Activated naive CD4-positive, alpha-beta T cell treated with anti-CD3 and anti-CD28 coated beads, Interleukin-2, amount 50 U/mL, for 16 hours (primary cell): Measurements from ENCODE around the gene SYMPK.

ENCODE experiments used
- DNase-seq: peaks from one replicate; pipeline ENCODE4 v3.0.0-alpha.2; 2020

SYMPK gene

DNA sequence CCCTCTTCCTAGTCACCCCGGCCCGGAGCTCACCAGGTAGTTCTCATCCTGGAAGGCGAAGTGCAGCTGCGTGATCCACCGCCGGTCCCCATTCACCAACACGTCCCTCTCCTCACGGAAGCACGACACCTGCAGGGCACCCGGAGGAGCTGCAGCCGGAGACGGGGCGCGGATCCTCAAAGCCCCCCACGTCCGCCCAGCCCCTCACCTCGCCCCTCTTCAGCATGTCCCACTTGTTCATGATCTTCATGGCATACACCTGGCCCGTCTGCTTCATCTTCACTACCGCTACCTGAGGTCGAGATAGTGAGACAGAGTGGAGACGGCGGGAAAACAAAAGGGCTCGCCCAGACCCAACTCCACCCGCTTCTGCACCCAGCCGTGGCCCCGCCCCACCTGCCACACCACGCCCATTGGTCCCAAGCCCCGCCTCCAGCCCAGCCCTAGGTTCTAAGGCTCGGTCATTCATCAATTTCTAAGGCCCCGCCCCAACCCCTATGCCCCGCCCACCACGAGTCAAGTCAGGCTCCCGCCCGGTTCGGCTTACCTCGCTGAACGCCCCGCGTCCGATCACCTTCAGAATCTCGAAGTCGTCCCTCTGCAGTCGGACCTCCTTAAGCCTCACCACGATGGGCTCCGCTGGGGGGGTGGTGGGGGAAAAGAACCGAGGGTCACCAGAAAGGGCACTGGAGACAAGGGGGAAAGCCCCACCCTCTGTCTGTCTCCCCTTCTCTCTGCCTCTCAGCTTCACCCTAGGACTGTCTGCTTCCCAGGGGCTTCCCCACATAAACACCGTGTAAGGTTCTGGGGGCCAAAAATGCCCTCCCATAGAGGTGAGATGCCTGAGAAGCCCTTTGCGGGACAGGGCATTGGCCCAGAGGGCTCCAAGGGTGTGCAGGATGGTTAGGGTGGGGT, 83.5 kb downstream of the SYMPK start:
- DNase-seq = peak; percentile 85

DNA sequence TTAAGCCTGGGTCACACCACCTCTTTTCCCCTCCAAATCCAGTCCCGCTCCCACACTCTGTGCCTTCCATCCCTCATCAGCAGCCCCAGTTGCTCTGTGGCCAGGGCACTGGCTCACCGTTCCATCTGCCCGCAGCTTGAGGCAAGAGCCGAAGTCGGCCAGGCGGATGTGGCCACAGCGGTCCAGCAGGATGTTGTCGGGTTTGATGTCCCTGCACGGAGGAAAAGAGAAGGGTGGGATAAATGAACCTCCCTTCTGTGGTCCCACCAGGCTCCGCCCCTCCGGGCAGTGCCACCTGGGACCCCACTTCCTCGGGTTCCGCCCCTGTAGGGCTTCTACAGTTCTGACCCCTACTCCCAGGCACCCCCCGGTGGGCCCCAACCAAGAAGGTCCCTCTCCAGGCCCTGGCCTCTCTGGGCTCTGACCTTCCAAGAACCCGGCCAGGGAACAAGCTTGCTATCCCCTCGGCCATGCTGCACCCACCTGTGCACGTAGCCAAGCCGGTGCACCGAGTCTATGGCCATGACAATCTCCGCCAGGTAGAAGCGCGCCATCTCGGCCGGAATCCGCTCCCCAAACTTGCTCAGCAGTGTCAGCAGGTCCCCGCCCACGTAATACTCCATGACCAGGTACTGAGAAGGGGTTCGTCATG, 84.8 kb downstream of the SYMPK start:
- no peak for DNase-seq

DNA sequence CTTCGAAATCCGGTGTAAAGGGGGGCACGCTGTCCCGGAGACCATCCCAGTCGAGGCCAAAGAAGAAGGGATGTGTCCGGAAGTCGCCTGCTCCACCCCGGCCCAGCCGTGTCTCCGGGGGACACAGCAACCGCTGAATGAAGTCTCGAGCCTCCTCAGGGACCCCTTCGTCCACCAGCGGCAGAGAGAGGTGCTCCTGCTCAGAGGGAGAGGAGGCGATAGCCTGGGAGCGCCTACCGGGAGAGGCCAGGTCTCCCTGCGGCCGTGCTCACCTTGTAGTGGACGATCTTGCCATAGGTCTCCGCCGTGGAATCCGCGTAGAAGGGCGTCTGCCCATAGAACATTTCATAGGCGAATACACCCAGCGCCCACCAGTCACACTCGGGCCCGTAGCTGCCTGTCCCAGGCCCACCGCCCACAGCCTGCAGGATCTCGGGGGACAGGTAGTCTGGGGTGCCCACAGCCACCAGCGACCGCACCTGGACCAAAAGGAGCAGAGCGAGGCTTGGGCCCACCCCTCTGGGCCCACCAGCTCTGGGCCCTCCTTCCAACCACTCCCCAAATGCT, 85.5 kb downstream of the SYMPK start:
- no peak for DNase-seq

DNA sequence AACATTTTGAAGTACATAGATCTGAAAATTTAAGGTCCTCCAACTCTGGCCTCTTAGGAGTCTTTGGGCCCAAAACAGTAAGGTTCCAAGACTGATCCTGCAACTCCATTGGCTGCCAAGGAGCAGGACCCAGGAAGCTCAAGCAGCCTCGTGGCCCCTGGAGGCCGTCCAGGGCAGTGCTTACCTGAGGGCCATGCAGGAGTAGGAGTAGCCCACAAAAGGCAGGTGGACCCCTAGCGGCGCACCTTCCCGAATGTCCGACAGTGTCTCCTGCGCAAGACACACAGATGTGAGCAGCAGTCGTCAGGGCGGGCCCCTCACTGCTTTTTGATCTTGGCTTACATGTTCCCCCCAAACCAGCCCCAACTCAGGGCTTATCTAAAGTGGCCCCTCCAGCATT, 88.2 kb downstream of the SYMPK start:
- DNase-seq = no peak

DNA sequence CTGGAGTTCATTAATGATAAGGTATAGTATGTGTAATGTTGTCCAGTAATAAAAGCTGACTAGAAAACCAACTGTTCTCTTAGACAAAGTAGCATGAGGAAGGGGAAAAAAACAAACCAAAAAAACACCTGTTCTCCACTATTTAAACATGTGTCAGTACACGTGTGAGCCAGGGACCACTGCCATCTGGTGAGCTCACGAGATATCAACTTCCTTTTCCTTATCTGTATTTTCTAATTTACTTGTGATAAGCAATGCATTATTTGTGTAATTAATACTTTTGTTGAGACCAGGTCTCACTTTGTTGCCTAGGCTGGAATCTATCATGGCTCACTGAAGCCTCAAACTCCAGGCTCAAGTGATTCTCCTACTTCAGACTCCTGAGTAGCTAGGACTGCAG, 89.6 kb downstream of the SYMPK start:
- DNase-seq = no peak

DNA sequence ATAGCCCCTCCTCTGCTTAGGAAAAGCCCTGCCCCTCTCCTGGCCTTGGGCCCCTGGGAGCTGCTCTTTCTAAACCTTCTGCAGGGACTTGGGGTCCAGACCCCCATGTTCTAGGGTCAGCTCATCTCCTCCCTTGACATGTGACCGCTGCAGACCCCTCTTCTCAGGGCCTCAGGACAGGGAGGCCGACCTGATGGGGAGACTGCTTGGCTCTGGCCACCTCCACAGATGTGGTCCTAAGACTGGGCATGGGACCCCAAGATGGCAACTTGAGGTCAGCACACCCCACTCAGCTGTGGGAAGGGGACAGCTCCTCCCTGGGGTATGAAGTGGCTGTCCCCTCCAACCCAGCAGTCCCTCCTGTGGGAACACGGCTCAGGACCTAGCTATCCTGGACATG, 90.0 kb downstream of the SYMPK start:
- DNase-seq = no peak

DNA sequence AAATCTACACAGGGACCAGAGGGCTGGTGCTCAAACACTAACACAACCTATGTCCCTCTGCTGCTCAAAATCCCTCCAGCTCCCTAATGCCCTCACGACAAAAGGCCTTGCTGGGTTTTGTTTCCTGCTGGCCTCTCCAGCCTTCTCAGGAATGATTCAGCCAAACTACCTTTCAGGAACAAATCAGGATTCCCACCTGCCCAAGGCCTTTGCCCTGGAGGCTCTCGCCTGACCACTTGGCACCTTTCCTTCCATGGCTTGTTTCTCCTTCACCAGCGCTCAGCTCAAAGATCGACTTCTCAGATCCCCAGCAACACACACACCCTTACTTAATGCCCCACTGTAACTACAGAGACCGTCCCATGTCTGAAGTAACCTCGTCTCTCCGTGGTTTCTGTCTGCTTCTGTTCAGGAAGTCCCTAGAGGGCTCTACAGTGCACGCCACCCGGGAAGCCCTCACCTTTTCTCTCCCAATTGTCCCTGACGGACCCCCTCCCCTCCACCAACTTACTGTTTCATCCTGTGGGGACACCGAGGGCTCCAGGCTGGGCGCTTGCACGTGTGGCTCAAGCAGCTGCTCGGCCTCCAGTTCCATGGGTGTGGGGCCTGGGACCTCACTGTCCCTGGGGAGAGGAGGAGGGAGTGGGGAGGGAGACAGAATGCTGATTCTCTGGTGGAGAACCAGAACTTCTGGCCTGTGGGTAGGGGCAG, 90.7 kb downstream of the SYMPK start:
- DNase-seq = no peak

DNA sequence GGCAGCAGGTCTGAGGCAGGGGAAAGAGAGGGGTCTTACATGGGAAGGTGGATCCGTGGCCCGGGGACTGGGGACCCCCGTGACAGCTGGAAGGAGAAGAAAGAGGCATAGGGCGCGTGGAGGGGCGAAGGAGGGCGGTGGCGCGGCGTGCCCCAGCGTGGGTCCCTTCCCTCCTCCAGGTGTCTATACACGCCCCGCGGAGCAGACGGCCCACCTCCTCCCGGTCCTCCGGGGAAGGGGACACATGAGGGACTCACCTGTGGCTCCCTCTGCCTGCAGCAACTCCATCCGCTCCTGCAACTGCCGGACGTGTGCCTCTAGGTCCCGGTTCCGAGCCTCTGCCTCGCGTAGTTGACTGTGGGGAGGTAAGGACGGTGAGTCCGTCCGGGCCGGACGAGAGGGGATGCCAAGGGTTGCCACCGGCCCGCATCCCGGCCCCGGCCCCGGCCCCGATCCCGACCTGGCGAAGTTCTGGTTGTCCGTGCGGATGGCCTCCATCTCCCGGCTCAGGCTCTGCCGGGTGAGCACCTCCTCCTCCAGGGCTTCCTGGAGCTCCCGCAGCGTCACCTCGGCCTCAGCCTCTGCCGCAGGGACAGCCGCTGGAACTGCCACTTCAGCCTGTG, 91.5 kb downstream of the SYMPK start:
- no peak for DNase-seq

DNA sequence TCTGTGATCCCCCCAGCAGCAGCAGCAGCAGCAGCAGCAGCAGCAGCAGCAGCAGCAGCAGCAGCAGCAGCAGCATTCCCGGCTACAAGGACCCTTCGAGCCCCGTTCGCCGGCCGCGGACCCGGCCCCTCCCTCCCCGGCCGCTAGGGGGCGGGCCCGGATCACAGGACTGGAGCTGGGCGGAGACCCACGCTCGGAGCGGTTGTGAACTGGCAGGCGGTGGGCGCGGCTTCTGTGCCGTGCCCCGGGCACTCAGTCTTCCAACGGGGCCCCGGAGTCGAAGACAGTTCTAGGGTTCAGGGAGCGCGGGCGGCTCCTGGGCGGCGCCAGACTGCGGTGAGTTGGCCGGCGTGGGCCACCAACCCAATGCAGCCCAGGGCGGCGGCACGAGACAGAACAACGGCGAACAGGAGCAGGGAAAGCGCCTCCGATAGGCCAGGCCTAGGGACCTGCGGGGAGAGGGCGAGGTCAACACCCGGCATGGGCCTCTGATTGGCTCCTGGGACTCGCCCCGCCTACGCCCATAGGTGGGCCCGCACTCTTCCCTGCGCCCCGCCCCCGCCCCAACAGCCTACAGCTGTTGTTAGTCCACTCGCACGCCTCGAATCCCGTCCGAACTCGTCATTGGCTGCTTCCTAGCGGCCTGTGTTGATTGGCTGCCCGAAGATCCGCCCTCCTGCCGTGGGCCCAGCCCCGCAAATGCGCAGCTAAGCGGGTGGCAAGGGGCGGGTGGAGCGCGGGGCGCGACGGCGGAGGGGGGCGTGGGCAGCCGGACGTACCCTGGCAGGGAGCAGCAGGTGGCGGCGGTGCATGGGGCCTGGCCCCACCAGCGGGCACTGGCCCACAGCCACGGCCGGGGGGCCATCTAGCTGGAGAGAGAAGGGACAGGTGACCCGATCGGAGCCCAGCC, 92.5 kb downstream of the SYMPK start:
- DNase-seq = peak; percentile 91

DNA sequence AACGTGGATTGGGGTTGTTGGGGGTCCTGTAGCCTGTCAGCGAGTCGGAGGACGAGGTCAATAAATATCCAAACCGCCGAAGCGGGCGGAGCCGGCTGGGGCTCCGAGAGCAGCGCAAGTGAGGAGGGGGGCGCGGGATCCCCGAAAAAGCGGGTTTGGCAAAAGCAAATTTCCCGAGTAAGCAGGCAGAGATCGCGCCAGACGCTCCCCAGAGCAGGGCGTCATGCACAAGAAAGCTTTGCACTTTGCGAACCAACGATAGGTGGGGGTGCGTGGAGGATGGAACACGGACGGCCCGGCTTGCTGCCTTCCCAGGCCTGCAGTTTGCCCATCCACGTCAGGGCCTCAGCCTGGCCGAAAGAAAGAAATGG, 93.1 kb downstream of the SYMPK start:
- peak; percentile 63 for DNase-seq

DNA sequence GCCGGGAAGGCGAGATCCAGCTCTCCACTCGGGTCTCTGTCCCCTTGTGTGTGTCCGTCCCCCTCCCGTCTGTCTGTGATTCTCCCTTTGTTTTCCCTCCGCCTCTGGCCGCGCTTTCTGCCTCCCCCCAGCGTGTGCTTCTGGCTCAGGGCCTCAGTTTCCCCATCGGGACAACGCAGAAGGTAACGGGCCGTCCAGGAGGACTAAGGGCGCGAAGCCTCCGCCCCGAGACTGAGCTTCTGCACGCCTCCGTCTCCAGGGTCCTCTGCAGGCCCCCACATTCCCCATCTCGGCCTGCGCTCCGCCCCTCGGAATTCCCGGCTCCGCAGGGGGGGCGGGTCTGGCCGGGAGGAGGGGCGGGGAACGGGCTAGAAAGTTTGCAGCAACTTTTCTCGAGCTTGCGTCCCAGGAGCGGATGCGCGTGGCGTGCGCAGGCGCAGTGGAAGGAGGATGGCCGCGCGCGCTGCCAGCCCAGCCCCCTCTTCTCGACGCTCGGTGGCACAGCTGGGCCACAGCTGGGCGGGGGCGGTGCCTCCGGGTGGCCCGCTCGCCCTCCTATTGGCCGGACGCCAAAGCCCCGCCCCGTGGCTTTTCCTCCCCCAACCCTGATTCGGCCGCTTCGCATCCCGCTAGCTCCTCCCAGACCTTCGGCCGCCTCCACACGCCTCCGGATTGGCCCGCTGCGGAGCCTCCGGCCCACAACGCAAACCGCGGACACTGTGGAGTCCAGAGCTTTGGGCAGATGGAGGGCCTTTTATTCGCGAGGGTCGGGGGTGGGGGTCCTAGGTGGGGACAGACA, 93.8 kb downstream of the SYMPK start, which contains the start of gene SIX5:
Gene SIX5, minus strand, starts transcription at position 269 of the 799 bp plus-strand sequence. CDS start 408 bp downstream, outside the sequence.
- peak; percentile 94 for DNase-seq

DNA sequence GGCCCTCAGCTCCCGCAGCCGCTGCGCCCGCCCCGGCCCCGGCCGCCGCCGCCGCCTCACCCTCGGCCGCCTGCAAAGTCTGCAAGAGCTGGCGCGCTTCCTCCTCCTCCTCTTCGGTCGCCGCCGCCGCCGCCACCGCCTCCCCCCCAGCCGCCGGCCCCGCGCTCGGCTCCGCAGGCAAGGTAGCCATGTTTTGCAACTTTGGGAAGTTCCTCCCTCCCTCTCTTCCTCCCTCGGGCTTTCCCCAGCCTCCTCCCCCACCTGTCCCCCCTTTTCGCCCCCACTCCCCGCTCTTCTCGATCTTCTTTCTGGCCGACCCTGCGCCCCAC, 94.3 kb downstream of the SYMPK start:
- DNase-seq = peak; percentile 55

DNA sequence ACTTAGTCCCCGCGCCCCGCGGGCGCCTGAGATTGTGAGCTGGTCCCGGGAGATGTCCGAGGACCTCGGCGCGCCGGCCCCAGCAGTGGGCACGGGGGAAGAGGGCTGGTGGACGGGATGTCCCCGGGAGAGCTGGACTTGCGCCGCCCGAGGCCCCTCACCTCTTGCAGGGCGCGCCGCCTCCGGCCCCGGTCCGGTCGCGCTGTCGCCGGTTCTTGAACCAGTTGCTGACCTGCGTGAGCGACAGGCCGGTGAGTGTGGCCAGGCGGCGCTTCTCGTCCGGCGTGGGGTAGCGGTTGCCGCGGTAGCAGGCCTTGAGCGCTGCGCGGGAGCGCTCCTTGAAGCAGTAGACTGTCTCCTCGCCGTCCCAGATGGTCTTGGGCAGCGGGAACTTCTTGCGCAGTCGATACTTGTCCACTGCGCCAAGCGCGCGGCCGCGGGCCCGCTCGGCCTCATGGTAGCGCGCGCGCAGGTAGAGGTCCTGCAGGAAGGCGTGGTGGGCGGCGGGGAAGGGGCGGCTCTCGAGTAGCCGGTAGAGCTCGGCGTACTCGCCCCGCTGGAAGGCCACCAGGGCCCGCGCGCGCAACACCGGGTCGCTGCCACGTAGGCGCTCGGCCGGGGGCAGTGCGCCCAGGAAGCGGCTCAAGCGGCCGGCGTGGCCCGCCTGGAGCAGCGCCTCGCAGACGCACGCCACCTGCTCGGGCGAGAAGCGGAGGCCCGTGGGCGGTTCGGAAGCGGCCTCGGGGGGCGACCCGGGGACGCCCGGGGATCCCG, 94.9 kb downstream of the SYMPK start:
- DNase-seq = no peak

DNA sequence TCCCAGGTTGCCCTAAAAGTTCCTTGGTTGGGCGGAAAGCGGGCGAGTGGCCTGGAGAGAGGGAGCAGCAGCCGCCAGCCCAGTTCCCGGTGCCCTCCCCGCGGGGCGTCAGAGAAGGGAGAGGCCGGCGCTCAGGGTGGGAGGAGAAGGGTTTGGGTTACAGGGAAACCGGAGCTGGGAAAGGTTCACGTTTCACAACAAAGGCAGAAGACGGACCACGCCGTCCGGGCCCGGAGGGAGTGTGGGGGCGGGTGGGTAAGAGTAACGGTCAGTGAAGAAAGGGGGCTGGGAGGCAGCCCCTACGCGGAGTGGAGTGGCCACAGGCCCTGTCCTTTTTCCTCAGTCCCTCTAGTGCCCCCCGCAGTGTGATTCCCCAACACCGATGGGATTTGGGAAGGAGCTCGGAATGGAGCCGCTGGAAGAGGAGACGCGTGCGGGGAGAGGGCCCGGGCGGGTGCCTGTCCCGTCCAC, 95.5 kb downstream of the SYMPK start:
- DNase-seq = no peak

DNA sequence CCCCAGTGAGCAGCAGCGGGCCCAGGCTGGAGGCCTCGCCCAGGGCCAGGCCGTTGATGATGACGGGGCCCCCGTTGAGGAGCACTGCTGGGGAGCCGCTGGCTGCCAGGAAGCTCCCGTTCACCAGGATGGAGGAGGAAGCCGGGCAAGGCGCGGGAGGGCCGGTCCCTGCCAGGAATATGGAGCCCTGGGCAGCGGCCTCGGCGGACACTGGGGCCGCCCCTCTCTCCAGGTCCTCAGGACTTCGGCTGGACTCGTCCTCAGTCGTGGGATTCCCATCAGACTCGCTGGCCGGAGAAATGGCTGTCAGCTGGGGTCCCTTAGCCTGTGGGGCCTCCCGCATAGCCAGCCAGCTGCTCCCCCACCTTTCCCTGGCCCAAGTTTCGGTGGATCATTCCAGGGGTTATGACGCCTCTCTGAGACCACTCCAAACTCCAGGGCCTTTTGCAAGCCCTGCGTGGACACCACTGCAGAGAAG, 96.0 kb downstream of the SYMPK start:
- no peak for DNase-seq

DNA sequence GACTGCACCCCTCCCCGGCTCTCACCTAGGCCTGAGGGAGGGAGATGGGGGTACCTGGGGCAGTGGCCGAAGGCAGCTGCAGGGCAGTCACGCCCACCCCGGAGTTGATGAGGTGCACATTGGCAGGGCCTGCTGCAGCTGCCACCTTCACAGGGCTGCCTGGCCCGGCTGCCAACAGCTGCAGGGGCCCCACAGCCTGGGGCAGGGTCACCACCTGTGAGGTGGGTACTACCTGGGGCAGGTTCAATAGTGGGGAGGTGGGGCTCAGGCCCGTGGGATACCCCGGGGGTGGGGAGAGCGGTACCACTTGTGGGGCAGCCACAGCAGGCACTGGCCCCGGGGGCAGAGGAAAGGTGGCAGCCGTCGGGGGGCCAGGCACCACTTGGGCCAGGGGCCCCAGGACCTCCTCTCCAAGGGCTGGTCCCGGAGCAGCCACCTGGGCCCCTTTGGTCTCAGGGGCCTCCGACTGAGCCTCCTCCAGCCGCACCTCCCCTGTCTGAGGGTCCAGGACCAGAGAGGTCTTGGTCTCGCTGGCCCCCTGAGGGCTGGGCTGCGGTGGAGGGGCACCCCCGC, 96.6 kb downstream of the SYMPK start:
- no peak for DNase-seq

DNA sequence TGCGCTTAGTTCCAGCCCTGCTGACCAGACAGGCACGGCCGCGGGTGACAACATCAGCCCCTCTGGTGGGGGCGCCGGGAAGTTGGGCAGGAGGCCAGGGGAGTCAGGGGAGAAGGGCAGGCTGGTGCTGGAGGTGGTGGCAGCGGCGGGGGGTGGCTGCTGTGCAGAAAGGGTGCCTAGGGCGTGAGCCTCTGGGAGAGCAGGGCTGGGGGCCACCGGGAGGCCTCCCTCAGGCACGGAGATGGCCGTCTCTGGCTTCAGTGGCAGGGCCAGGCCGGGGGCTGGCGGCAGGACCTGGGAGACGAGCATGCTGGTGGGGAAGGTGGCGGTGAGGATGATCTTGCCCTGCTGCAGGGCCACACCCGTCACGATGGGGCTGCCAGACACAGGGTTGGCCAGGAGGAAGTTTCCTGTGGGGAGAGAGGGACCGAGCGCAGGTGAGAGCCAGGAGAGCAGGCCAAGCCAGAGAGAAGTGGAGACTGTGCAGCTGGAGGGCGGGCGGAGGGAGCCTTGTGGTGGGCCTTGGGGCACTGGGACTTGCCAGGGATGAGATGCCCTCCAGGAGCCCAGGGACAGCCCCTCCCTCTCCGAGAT, 97.1 kb downstream of the SYMPK start:
- no peak for DNase-seq
